GM12891 (cell line): Measurements from ENCODE around the gene RSPO4.

ENCODE experiments used
- PAX5 ChIP-seq: IDR thresholded peaks from 2 replicates; pipeline ENCODE4 v1.6.1; 2011; ENCODE audit warnings: low read length, moderate library complexity, mild to moderate bottlenecking; ENCODE audit not compliant: insufficient read depth, severe bottlenecking
- POLR2A ChIP-seq: IDR thresholded peaks from 2 replicates; pipeline ENCODE4 v1.6.1; 2011; ENCODE audit warnings: low read depth, low read length, control low read depth
- POLR2AphosphoS5 ChIP-seq: IDR thresholded peaks from 2 replicates; pipeline ENCODE4 v1.6.1; 2011; ENCODE audit warnings: low read depth, low read length, control low read depth
- POU2F2 ChIP-seq: IDR thresholded peaks from 2 replicates; pipeline ENCODE4 v1.6.1; 2011; ENCODE audit warnings: low read depth, mild to moderate bottlenecking, control low read depth, low read length, moderate library complexity
- SPI1 ChIP-seq: IDR thresholded peaks from 2 replicates; pipeline ENCODE4 v1.6.1; 2011; ENCODE audit warnings: low read depth, low read length, control low read depth
- TAF1 ChIP-seq: IDR thresholded peaks from 2 replicates; pipeline ENCODE4 v1.6.1; 2011; ENCODE audit warnings: low read depth, low read length, control low read depth

- TF ChIP-seq POLR2A: no peak
- TF ChIP-seq POU2F2: no peak
- TF ChIP-seq TAF1: no peak
- no peak for TF ChIP-seq POLR2AphosphoS5
- TF ChIP-seq PAX5: no peak
- TF ChIP-seq SPI1: no peak
Observed at GRCh38 chr20:959996-960615, 42.0 kb downstream of the RSPO4 start.
